HG03520 (cell line): ENCODE measurements around the gene ALDOC.

ENCODE experiments used
- ATAC-seq: cut with Tn5 transposase; IDR thresholded peaks from one replicate; pipeline ENCODE4 v1.9.1; 2021; ENCODE audit warnings: mild to moderate bottlenecking, moderate library complexity; ENCODE audit not compliant: unreplicated experiment

ALDOC gene

GRCh38 chr17:28553000-28553505 is 23.6 kb downstream of the ALDOC start:
- ATAC-seq: no peak

- ATAC-seq: peak; percentile 45
These were observed 24.3 kb downstream of the ALDOC start, which contains the start of gene UNC119 for GRCh38 chr17:28552176-28552999. UNC119 (minus strand) TSS chr17:28552624; CDS start chr17:28552557, 67 bp downstream.

- ATAC-seq: no peak
These were observed 25.1 kb downstream of the ALDOC start for GRCh38 chr17:28551421-28552175.

GRCh38 chr17:28550858-28551257 is 25.8 kb downstream of the ALDOC start:
- ATAC-seq: no peak

GRCh38 chr17:28549236-28550132 is 27.2 kb downstream of the ALDOC start:
- ATAC-seq: no peak

GRCh38 chr17:28548417-28549130 is 28.1 kb downstream of the ALDOC start:
- ATAC-seq: no peak

GRCh38 chr17:28547623-28548416 is 28.9 kb downstream of the ALDOC start:
- ATAC-seq: no peak

GRCh38 chr17:28547096-28547622 is 29.5 kb downstream of the ALDOC start:
- ATAC-seq: no peak

- ATAC-seq: no peak
These were observed 30.8 kb downstream of the ALDOC start for GRCh38 chr17:28545787-28546415.

GRCh38 chr17:28545141-28545503 is 31.6 kb downstream of the ALDOC start:
- ATAC-seq: no peak

- ATAC-seq: no peak
These were observed 32.1 kb downstream of the ALDOC start for GRCh38 chr17:28544402-28545140.

- ATAC-seq: no peak
These were observed 35.3 kb downstream of the ALDOC start for GRCh38 chr17:28541439-28541838.

- no peak for ATAC-seq
These were observed 36.5 kb downstream of the ALDOC start for GRCh38 chr17:28540231-28540630.

- no peak for ATAC-seq
These were observed 38.3 kb downstream of the ALDOC start for GRCh38 chr17:28538296-28538895.

- ATAC-seq: no peak
These were observed 39.5 kb downstream of the ALDOC start for GRCh38 chr17:28537219-28537610.

- no peak for ATAC-seq
These were observed 40.0 kb downstream of the ALDOC start for GRCh38 chr17:28536532-28537218.

GRCh38 chr17:28534740-28535375 is 41.8 kb downstream of the ALDOC start:
- no peak for ATAC-seq
